ENCODE results near the gene OTOP3.

Gene OTOP3

DNA sequence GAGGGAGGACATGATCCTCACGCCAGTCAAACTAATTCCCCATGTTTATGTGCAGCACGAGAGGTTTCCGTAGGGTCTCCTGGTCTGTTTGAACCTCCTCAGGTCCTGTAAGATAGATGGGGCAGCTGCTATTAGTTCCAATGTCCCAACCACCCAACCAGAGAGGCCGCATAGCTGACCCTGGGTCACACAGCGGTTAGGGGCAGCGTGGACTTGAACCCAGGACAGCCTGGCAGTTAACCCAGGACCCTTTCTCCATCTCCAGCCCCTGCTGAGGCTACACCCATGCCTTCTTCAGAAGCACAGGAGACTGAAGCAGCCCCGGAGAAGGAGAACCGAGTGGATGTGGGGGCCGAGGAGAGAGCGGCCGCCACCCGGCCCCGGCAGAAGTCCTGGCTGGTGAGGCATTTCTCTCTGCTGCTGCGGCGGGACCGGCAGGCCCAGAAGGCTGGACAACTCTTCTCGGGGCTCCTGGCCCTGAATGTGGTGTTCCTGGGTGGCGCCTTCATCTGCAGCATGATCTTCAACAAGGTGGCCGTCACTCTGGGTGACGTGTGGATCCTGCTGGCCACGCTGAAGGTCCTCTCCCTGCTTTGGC is 5.5 kb downstream of the OTOP3 start:
- DNase-seq (ENCODE audit: low read depth) = no peak

DNA sequence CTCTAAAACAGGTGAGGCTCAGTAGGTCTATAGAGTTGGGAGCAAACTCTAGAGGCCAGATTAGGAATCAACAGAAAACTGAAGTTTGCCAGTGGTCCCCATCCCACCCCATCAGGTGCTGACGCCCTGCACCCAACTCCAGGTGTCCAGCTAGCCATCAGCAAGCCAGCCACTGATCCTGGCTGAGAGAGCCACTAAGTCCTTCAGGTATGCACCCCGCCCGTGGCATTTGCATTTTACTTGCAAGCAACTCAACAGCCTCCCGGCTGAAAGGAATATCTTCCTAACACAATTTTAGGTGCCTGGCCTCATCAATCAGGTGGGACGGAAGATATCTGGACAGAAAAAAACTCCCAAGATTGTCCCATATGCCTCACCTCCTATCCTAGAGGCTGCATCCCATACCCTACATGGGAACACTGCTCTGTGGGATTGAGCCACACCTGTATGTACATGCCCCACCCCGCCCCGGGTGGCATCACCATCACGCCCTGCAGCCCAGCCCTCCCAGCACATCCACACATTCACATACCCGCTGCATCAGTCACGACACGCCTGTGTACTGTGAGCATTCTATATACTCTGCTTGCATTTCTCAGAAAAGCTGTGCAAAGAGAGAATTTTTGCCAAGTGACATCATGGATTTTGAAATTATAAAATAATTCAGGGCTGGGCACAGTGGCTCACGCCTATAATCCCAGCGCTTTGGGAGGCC is 8.3 kb downstream of the OTOP3 start:
- no peak for DNase-seq (ENCODE audit: low read depth)

GRCh38 chr17:74945543-74945942 is 9.8 kb downstream of the OTOP3 start:
- DNase-seq (ENCODE audit: low read depth) = no peak

GRCh38 chr17:74946641-74947040 is 10.9 kb downstream of the OTOP3 start:
- DNase-seq (ENCODE audit: low read depth) = no peak

GRCh38 chr17:74947041-74947754 is 11.5 kb downstream of the OTOP3 start:
- DNase-seq (ENCODE audit: low read depth) = no peak

DNA sequence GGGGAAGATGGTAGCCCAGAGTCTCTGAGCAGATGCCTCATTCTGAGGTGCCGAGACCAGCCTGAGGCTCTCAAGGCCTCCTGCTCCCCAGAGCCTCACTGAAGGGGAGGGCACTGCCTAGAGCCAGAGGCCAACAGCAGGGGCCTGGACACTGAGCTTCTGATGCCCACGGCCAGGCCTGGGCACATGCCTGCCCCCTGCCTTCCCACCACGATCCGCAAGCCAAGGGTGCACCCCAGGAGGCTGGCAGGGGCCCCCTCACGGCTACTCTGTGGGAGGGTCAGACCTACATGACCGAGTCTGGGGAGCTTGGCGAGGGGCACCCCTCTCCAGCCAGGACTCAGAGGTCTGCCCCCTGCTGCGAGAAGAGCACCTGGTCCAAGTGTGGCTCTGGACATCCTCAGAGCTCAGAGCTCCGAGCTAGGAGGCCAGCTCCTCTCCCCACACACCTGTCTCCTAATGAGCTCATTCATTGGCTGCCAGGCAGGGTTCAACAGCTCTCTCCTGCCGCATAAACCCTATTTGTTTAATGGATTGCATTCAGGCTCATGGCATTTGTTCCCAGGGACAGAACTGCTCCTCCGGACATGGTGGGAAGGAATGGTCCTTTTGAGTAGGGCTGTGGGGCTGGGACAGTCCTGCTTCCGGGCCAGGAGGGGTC is 13.9 kb downstream of the OTOP3 start:
- no peak for DNase-seq (ENCODE audit: low read depth)

GRCh38 chr17:74950207-74950606 is 14.5 kb downstream of the OTOP3 start:
- DNase-seq (ENCODE audit: low read depth) = no peak

DNA sequence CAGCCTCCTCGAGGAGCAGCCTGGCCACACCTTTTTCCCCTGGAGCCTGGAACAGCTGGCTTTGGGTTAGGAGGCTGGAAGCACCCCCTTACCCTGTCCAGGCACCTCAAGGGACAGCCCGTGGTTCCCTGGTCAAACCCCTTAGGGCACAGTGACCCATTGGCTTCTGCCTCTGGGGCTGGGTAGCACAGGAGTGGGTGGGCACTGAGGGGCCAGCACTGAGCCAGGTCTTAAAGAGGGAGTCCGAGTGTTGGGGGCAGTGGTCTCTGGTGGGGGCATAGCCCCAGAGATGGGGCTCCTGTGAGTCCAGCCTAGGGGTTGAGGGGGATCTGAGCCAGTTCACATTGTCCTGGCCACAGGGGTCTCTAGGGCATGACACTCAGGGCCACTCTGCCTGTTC is 15.4 kb downstream of the OTOP3 start:
- no peak for DNase-seq (ENCODE audit: low read depth)

DNA sequence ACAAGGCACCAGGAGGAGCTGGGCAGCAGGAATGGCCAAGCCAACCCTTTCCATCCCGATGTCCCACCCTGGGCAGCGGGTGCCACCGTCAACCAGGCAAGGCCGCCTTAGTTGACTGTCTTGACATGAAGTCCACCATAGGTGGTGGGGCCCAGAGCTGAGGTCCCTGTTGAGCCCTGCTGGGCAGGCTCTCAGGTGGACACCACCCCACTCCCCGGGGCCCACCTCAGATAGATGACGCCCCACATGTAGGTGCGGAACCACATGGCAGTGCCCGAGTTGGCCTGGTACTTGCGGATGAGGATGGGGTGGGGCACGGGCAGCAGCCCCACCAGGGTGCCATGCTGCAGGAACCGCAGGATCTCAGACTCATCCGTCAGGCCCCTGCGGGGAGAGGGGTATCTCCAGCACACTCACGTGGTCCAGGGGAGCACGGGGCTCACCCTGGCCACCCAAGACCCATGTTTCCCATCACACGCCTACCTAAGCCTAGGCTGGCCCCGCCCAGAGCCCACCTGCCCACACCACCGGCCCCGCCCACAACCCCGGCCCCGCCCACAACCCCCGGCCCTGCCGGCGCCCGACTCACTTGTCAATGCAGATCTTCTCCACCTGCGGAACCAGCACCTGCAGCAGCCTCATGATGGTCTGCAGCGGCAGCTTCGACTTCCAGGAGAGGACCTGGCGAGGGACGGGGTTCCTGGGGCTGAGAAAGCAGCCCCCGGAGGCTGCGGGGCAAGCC is 16.2 kb downstream of the OTOP3 start:
- DNase-seq (ENCODE audit: low read depth) = no peak

DNA sequence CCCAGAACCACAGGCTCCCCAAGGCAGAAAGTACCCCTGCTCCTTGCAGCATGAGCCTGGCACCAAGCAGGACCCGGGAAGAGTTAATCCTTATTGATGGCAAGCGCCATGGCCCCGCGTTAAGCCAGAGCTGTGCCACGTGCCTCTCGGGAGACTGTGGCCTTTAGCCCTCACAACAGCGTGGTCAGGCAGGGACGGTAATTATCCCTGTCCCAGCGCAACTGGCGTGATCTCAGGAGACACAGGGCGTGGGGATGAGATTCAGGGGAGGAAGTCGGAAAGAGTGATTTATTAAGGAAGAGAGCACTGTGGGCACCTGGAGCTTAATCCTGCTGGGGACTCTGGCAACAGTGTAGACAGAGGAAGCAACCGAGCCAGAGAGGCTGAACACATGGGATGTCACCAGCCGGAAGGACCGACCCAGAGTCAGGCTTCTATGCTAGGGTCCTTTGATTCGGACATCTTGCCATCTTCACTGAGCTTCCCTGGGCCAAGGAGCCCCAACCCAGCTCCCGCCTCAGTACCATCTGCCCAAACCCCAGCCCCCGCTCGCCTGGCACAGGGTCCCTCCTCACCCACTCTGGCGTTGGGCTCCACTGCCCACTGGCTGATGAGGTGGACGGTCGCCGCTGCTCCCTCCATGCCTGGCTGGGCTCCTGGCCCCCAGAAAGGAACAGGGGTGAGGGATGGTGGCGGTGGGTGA is 16.9 kb downstream of the OTOP3 start:
- DNase-seq (ENCODE audit: low read depth) = no peak

DNA sequence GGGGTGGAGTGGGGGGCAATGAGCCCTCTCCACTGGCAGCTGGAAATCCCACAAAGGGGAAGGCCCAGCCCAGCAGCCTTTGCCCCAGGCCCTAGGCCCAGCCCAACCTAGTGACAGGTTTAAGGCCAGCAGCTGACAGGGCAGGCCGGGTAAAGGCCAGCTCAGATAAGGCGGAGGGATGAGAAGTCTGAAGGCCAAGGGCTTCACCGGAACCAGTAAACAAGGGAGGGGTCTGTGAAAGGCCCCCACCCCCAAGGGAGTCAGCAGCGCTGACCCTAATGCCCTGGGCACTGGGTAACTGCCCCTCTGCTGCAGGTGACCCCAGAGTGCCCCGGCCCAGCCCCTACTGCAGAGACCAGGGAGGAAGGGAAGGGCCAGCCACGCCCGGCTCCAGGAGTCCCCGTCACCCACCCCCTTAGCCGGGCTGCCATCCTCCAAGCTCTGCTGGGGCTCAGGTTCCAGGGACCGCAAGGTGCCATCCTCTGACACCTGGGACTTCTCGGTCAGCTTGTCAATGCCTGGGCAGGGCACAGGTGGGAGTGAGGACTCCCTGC is 17.5 kb downstream of the OTOP3 start:
- no peak for DNase-seq (ENCODE audit: low read depth)

DNA sequence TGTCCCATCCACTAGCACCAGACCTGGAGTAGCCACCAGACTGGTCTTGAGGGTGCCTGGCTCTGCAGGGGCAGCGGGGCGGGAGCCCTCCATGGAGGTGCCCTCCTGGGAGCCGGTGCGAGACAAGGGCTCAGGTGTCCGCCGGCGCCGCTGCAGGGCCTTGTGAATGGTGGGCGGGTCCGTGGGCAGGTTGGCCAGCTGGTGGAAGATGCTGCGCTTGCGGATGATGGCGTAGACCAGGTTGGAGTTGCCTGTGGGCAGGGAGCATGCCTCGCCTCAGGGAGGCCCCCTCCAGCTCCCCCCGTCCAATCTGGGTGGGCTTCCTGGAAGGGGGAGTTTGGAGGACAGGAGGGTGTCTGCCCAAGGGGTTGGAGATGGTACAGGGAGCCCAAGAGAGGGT is 18.4 kb downstream of the OTOP3 start:
- DNase-seq (ENCODE audit: low read depth) = no peak

- no peak for DNase-seq (ENCODE audit: low read depth)
Observed at GRCh38 chr17:74954665-74955421, 19.1 kb downstream of the OTOP3 start.

- no peak for DNase-seq (ENCODE audit: low read depth)
Observed at GRCh38 chr17:74956093-74956492, 20.4 kb downstream of the OTOP3 start.

GRCh38 chr17:74957935-74958740 is 22.4 kb downstream of the OTOP3 start:
- DNase-seq (ENCODE audit: low read depth) = no peak

GRCh38 chr17:74959826-74960515 is 24.3 kb downstream of the OTOP3 start:
- no peak for DNase-seq (ENCODE audit: low read depth)

GRCh38 chr17:74960570-74961342 is 25.1 kb downstream of the OTOP3 start:
- no peak for DNase-seq (ENCODE audit: low read depth)

Measured in fibroblast of gingiva (primary cell).